Measurements from ENCODE around the gene METTL9.
"Not testable (repeated sequence)": the region's sequence is repeated elsewhere in the genome, so short reads cannot be mapped to it uniquely, and the experiment has no call there.

METTL9 gene

DNA sequence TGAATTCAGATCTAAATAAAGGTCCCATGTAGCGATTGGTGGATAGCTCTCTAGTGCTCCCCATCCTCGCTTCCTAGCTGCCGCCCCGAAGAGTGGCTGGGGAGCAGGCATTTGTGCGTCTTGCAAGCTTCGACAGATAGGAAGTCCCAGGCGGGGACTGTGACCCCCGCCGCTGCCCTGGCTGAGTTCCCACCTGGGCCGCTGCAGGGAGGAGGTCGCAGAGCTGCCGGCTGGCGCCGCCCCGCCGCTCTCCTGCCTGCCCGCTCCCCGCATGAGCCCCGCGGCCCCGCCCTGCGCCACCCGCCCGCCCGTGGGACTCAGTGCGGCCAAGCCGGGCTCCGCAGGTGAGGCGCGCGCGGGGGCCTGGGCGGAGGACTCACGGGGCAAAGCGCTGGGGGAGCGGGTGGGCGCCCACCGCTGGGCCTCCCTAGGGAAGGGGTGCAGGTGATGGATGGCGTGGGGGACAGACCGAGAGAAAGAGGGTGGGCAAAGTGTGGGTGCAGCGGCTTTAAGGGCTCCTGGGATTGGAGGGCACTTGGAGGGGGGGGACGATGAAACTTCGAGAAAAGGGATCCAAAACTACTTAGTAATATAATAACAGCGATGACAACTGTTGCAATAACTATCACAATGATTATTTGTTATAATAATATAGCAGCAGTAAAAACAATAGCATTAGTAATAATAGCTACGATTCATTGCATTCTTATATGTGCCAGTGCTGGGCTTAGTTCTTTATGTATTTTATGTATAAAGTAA, 64.7 kb downstream of the METTL9 start, which contains the start of gene OTOA:
OTOA (plus strand) TSS at position 80 of the 759 bp plus-strand sequence. CDS start 14,547 bp downstream, outside the sequence.
- Histone ChIP-seq H3K27ac (no peak within 1 kb of the TSS), H3K36me3 (no peaks in the 10 kb centered on the region), H3K4me3 (ENCODE audit: low read depth, low read length) (no peak within 1 kb of the TSS), H3K27me3 (ENCODE audit: insufficient read depth, low read depth, severe bottlenecking) (no peaks in the 10 kb centered on the region), H3K9me3 (ENCODE audit: severe bottlenecking) (no peaks in the 10 kb centered on the region)
- TF ChIP-seq, protein P1, sequence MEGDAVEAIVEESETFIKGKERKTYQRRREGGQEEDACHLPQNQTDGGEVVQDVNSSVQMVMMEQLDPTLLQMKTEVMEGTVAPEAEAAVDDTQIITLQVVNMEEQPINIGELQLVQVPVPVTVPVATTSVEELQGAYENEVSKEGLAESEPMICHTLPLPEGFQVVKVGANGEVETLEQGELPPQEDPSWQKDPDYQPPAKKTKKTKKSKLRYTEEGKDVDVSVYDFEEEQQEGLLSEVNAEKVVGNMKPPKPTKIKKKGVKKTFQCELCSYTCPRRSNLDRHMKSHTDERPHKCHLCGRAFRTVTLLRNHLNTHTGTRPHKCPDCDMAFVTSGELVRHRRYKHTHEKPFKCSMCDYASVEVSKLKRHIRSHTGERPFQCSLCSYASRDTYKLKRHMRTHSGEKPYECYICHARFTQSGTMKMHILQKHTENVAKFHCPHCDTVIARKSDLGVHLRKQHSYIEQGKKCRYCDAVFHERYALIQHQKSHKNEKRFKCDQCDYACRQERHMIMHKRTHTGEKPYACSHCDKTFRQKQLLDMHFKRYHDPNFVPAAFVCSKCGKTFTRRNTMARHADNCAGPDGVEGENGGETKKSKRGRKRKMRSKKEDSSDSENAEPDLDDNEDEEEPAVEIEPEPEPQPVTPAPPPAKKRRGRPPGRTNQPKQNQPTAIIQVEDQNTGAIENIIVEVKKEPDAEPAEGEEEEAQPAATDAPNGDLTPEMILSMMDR (IDR thresholded peaks at IDR 0.05; ENCODE audit: low read depth, low read length): no peak
- DNase-seq: no peak

DNA sequence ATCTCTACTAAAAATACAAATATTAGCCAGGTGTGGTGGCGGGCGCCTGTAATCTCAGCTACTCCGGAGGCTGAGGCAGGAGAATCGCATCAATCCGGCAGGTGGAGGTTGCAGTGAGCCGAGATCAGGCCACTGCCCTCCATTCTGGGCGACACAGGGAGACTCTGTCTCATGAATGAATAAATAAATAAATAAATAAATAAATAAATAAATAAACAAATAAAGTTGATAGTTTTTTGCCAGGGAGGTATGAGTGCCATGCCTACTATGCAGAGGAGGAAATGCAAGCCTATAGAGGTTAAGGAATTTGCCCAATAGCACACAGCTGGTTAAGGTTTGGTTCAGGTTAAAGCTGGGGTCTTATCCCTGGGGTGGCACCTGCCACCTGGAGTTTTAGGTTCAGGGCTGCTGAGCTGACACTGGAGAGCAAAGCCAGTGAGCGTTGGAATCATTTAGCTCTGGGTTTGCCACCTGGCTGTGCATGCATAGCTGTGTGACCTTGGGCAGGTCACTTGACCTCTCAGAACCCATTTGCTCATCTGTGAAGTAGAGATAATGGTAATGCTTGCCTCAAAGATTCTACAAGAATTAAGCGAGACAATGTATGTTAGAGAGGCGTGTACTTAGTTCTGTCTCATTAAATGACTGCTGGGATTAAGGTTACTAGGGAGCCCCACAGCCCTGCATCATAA, 65.6 kb downstream of the METTL9 start:
- H3K9me3 ChIP-seq (ENCODE audit: severe bottlenecking): no peaks in the 10 kb centered on the region
- no peaks in the 10 kb centered on the region for H3K36me3 ChIP-seq
- DNase-seq: no peak
- no peaks in the 10 kb centered on the region for H3K27me3 ChIP-seq (ENCODE audit: insufficient read depth, low read depth, severe bottlenecking)
- no peak overlapping the region for H3K27ac ChIP-seq
- TF ChIP-seq, protein P1 (IDR thresholded peaks at IDR 0.05; ENCODE audit: low read depth, low read length): no peak
- H3K4me3 ChIP-seq (ENCODE audit: low read depth, low read length): no peak overlapping the region

DNA sequence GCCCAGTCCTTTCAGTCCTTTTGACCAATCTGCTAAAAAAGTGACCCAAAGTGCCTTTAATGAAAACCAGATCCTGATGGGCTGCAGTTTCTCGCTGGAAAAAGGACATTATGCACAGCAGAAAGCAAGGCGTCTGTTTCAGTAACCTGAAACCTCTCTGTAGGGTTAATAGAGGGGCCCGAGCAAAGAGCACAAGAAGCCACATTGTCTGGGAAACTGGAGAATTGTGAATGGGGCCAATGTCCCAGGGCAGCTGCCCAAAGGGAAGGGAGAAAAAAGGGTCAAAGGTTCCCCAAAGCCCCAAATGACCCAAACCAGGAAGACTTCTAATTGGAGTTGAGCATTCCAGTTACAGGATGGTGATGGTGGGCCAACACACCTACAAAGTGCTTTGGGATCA, 67.4 kb downstream of the METTL9 start:
- no peak for DNase-seq
- H3K4me3 ChIP-seq (ENCODE audit: low read depth, low read length): no peak overlapping the region
- TF ChIP-seq, protein P1 (IDR thresholded peaks at IDR 0.05; ENCODE audit: low read depth, low read length): no peak
- no peaks in the 10 kb centered on the region for H3K27me3 ChIP-seq (ENCODE audit: insufficient read depth, low read depth, severe bottlenecking)
- no peaks in the 10 kb centered on the region for H3K9me3 ChIP-seq (ENCODE audit: severe bottlenecking)
- no peak overlapping the region for H3K27ac ChIP-seq
- no peaks in the 10 kb centered on the region for H3K36me3 ChIP-seq

DNA sequence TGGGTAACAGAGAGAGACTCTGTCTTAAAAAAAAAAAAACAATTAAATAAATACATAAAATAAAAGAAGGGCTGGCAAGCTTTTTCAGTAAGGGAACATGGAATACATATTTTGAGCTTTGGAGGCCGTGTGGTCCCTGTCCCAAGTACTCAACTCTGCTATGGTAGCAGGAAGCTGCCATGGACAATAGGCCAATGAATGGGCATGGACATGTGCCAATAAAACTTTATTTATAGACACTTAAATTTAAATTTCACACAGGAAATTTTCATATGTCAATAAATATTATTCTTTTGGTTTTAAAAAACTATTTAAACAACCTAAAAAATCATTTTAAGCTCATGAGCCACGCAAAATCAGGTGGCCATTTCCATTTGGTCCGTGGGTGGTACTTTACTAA, 68.2 kb downstream of the METTL9 start:
- H3K9me3 ChIP-seq (ENCODE audit: severe bottlenecking): no peaks in the 10 kb centered on the region
- no peak overlapping the region for H3K27ac ChIP-seq
- H3K4me3 ChIP-seq (ENCODE audit: low read depth, low read length): no peak overlapping the region
- no peak for DNase-seq
- TF ChIP-seq, protein P1 (IDR thresholded peaks at IDR 0.05; ENCODE audit: low read depth, low read length): no peak
- H3K27me3 ChIP-seq (ENCODE audit: insufficient read depth, low read depth, severe bottlenecking): no peaks in the 10 kb centered on the region
- no peaks in the 10 kb centered on the region for H3K36me3 ChIP-seq

DNA sequence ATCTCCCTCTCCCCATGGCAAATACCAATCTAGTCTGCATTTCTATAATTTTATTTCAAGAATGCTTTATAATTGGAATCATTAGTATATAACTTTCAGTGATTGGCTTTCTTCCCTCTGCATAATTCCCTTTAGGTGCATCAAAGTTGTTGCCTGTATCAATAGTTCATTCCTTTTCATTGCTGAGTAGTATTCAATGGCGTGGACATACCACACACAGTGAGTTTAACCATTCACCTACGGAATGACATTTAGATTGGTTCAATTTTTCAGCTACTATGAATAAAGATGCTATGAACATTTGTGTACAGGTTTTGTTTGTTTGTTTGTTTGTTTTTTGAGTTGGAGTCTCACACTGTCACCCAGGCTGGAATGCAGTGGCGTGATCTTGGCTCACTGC, 74.1 kb downstream of the METTL9 start:
- Histone ChIP-seq H3K27me3 (ENCODE audit: insufficient read depth, low read depth, severe bottlenecking) (no peaks in the 10 kb centered on the region), H3K9me3 (ENCODE audit: severe bottlenecking) (peaks cover 5% of the 10 kb centered on the region), H3K4me3 (ENCODE audit: low read depth, low read length) (no peak overlapping the region), H3K36me3 (no peaks in the 10 kb centered on the region), H3K27ac (no peak overlapping the region)
- DNase-seq: no peak
- TF ChIP-seq, protein P1 (IDR thresholded peaks at IDR 0.05; ENCODE audit: low read depth, low read length): no peak

DNA sequence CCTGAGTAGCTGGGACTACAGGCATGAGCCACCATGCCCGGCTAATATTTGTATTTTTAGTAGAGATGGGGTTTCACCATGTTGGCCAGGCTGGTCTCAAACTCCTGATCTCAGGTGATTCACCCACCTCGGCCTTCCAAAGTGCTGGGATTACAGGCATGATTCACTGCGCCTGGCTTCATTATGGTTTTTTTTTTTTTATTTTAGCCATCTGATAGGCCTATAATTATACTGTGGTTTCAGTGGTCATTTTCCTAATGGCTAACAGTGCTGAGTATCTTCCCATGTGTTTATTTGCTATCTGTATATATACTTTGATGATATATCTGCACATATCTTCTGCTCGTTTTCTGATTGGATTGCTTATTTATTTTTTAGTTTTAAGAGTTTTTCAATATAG, 75.1 kb downstream of the METTL9 start:
- not testable (repeated sequence) for H3K36me3 ChIP-seq; H3K27me3 ChIP-seq (ENCODE audit: insufficient read depth, low read depth, severe bottlenecking); H3K27ac ChIP-seq; H3K4me3 ChIP-seq (ENCODE audit: low read depth, low read length); DNase-seq; H3K9me3 ChIP-seq (ENCODE audit: severe bottlenecking)

DNA sequence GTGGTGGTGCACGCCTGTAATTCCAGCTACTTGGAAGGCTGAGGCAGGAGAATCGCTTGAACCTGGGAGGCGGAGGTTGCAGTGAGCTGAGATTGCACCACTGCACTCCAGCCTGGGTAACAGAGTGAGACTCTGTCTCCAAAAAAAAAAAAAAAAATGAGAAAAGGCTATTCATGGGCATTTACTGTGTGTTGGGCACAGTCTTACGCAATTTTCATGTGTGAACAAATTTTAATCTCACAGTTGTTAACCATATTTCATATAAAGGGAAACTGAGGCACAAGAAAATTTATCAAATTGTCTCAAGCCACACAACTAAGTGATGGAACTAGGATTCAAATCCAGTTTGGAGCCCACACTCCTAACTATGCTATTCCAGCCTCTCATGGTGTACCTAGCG, 81.3 kb downstream of the METTL9 start:
- not testable (repeated sequence) for H3K27ac ChIP-seq; H3K36me3 ChIP-seq; H3K9me3 ChIP-seq (ENCODE audit: severe bottlenecking); H3K27me3 ChIP-seq (ENCODE audit: insufficient read depth, low read depth, severe bottlenecking); DNase-seq; H3K4me3 ChIP-seq (ENCODE audit: low read depth, low read length)

Measured in WERI-Rb-1 (cell line).